GM12872 (cell line): Measurements from ENCODE around the gene ZNF503.

ENCODE experiments used
- TF ChIP-seq, protein P1 (sequence below): IDR thresholded peaks from 3 replicates; pipeline ENCODE4 v1.5.1; 2011; ENCODE audit warnings: low read depth, mild to moderate bottlenecking, low read length, moderate library complexity; ENCODE audit not compliant: insufficient read depth

ZNF503 gene

DNA sequence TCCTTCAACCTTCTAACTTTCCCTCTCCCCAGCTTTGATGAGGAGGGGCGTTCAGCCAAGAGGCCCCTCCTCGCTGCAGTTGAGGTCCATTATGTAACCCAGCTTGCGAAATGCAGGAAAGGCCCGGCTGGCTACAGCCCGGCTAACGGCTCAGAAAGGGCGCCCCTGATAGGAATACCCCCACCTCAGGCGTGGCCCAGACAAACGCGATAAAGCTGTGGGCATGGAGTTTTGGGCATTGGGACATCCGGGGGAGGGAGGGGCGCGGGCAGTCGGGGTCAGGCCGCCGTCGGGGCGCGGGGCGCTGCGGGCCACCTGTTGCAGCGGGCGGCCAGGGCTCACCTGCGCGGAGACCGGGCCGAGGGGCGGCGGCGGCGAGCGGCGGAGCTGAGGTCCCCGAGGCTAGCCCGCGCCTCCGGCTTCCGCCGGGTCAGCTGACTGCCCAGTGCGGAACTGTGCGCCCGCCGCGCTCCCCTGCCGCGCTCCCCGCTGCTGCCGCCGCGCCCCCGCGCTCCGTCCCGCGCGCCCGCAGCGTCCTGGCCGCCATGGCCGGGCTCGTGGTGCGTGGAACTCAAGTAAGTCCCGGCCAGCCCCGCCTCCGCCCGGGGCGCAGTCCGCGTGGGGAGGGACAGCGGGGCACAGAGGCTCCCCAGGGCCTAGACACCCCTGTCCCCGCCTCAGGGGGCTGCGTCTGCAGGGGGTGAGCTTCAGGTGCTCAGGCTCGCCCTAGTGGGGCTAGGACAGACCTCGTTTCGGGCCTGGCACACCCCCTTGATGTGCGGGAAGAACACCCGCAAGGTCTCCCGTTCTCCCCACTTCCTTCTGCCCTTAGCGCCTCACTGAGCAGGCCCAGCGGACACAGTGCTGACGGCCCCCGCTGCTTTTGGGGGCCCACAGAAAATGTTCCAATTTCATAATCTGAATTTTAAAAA is 29.9 kb upstream of the ZNF503 start, which contains the start of gene LRMDA:
LRMDA (plus strand) TSS at position 445 of the 932 bp plus-strand sequence.
- TF ChIP-seq, protein P1, sequence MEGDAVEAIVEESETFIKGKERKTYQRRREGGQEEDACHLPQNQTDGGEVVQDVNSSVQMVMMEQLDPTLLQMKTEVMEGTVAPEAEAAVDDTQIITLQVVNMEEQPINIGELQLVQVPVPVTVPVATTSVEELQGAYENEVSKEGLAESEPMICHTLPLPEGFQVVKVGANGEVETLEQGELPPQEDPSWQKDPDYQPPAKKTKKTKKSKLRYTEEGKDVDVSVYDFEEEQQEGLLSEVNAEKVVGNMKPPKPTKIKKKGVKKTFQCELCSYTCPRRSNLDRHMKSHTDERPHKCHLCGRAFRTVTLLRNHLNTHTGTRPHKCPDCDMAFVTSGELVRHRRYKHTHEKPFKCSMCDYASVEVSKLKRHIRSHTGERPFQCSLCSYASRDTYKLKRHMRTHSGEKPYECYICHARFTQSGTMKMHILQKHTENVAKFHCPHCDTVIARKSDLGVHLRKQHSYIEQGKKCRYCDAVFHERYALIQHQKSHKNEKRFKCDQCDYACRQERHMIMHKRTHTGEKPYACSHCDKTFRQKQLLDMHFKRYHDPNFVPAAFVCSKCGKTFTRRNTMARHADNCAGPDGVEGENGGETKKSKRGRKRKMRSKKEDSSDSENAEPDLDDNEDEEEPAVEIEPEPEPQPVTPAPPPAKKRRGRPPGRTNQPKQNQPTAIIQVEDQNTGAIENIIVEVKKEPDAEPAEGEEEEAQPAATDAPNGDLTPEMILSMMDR: no peak

DNA sequence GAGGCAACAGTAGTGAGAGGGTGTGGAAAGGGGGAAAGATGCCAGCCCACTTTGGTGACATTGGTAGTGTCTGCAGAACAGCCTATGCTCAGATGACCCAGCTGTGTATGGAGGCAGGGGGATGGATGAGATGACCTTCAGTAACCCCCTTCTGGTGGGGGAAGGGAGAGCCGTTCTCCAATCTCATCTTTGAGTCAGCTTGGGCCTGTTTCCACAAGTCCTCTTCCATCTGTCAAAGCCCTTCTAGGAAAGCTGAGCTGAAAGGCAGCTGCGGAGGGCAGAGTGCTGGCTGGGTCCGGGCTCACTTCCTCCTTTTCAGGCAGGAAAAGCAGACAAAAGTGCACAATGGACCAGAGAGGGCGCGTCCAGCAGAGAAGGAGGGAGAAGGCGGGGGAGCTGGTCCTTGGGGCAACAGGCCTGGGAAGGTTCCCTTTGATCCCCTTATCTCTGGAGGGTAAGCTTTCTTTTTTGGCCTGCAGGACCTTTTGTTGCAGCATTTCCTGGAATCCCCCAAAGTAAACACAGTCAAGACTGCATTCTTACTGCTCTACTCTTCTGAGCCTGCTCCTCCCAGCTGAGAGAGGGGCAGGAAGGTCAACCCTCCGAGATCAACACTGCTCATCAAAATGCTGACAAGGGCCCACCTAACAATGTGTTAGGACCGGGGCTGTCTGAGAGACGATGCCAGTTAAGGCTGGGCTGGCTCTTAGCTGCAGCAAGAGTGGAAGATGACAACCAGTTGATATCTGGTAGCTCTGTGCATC is 28.6 kb upstream of the ZNF503 start:
- TF ChIP-seq, protein P1: no peak

DNA sequence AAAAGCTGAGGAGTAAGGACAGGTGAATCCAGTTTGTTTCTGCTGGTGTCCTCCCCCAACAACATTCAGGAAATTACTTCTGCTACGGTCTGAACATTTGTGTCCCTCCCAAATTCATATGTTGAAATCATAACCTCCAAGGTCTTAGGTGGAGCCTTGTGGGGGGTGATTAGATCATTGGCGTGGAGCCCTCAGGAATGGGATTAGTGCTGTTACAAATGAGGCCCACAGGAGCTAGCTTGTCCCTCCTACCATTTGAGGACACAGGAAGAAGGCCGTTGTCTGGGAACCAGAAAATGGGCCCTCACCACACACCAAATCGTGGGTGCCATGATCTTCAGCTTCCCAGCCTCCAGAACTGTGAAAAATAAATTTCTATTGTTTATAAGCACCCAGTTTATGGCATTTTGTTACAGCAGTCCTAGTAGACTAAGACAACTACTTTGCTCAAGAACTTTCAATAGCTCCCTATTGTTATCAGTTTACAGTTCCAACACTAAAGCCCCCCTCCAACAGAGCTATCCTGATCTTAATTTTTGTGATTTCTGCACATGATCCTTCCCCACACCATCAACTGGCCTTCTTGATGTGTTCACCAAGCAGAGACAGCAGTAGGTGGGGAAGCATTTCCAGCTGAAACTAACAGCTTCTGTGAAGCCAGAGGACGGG is 27.7 kb upstream of the ZNF503 start:
- TF ChIP-seq, protein P1: no peak

DNA sequence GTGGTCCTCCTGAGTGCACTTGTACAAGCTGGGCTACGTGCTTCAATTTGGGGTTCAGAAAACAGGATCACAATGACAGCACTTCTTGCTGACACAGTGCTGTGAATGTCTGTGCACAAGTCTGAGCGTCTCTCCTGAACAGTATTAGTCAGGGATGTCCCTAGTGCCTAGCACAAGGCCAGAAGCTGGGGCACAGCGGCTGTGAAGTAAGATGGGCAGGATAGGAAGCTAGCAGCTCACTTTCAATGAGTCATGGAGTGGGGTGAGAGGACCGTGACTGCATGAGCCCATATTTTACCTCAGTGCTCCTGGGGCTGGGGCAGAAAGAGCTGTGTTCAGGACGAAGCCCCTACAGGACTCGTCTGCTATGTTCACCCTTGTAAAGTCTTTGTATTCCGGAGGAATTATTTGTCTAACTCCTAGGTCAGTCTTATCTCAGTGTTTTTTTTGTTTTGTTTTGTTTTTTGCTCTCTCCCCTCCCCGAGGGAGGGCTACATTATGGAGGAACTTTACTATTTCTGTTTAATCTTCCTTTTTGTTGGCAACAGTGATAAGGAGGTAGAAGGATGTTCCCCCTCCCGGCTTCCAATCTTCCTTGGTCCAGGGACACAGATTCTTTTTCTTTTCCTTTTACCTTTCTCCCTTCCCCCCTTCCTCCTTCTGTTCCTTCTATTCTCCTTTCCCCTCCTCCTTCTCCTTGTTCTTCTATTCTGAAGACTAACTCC is 27.0 kb upstream of the ZNF503 start:
- TF ChIP-seq, protein P1: no peak

DNA sequence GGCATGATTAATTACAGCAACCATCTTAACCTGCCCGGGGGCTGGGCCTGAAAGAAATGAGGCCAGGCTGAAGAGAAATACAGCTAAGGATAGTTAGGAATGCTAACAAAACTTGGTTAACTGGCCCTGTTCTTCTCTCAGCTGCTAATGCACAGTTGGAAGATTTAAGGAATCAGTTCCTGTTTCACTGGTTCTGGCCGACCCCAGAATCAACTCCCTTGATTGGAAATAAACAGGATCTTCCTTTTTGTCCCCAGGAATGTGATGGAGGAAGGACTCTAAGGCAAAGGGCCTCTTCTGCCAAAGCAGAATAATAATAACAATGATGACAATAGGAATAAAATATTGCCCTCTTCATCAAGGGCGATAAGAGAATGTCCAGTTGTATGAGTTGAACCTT is 26.4 kb upstream of the ZNF503 start:
- TF ChIP-seq, protein P1: no peak

DNA sequence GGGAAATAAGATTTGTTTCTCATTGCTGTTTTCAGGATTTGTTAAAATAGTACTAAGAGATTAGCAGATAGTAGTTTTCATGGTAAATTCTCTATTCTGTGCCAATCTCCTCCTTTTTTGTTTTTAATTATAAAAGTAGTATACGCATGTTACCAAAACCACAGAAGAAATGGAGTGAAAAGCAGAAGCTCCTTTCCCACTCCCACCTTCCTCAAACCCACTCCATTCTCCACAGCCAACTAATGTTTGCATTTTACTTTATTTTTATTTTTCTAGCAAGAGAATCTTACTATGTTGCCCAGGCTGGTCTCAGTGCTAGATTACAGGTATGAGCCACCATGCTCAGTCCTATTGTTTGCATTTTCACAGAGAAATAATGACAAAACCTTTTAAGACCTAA is 25.3 kb upstream of the ZNF503 start:
- TF ChIP-seq, protein P1: no peak
